Esophagus muscularis mucosa (tissue), 4 donors: ENCODE data around the gene RGMB.

Experiments
- CTCF ChIP-seq, 3 experiments: fragments of 200-600 bp in 2 of 3; fragments of 450-650 bp in 1 of 3; sonication (generic) in 2 of 3; IDR thresholded peaks; one replicate each; pipeline ENCODE4 v1.5.1; 2017 to 2019; ENCODE audit warnings: antibody characterized with exemption in 3 of 3, mild to moderate bottlenecking in 2 of 3, moderate library complexity in 1 of 3
- EP300 ChIP-seq: sonication (generic); formaldehyde crosslinking; IDR thresholded peaks from one replicate; pipeline ENCODE4 v1.6.1; 2017; ENCODE audit warnings: antibody characterized with exemption
- POLR2A ChIP-seq: fragments of 450-650 bp; IDR thresholded peaks from one replicate; pipeline ENCODE4 v1.6.1; 2017; ENCODE audit warnings: antibody characterized with exemption, moderate library complexity, mild to moderate bottlenecking, low read depth

- TF ChIP-seq CTCF (IDR thresholded peaks at IDR 0.05) (no peak), EP300 (no peak), POLR2A (no peak)
These were observed 8.5 kb downstream of the RGMB start for GRCh38 chr5:98781964-98782363.
